Measurements from ENCODE around the gene IGFALS. TPM values are rescaled to one million over a fixed set of nuclear protein-coding genes. Genes with fewer than 3 reads are reported as not detected.

The IGFALS gene
- total and polyA plus RNA-seq, 2 experiments from 2014 or later = 0.16 TPM; not detected in 1

GRCh38 chr16:1790261-1790610, 3.3 kb downstream of the IGFALS start (continued):
- TF ChIP-seq ZNF462 (CRISPR knock-in tag; IDR thresholded peaks at IDR 0.05) = no peak
- TF ChIP-seq ZNF331 (CRISPR knock-in tag; IDR thresholded peaks at IDR 0.05; ENCODE audit: low read depth) = no peak
- TF ChIP-seq NANOG (IDR thresholded peaks at IDR 0.05; ENCODE audit: borderline replicate concordance) = no peak

- no peaks in the 10 kb centered on the region for H3K4me1 Mint-ChIP-seq
- H3K4me3 ChIP-seq = no peak overlapping the region
- peaks cover 19% of the 10 kb centered on the region for H3K79me2 ChIP-seq (replicated peaks; ENCODE audit: insufficient read depth)
- no peak overlapping the region for H3K27ac Mint-ChIP-seq
- H3K4me2 ChIP-seq = no peak overlapping the region
- peaks cover 5% of the 10 kb centered on the region; the same call in 1 of the 3 replicates for H3K36me3 Mint-ChIP-seq (ENCODE audit: low read depth)
- peaks cover 2% of the 10 kb centered on the region; the same call in 1 of the 3 replicates for H3K9me3 Mint-ChIP-seq
- H3K4me1 ChIP-seq (ENCODE audit: insufficient read depth) = no peaks in the 10 kb centered on the region
- no peak overlapping the region for H2AFZ ChIP-seq
- no peak overlapping the region for H3K4me3 Mint-ChIP-seq
- H3K36me3 ChIP-seq (ENCODE audit: insufficient read depth) = no peaks in the 10 kb centered on the region
- H3K27me3 ChIP-seq (ENCODE audit: insufficient read depth) = no peaks in the 10 kb centered on the region
- H3K27ac ChIP-seq (ENCODE audit: low read depth) = no peak overlapping the region
- H3F3A ChIP-seq (replicated peaks; ENCODE audit: low read depth) = no peaks in the 10 kb centered on the region
- no peaks in the 10 kb centered on the region for H3K9me2 ChIP-seq (ENCODE audit: insufficient read depth)
- ATAC-seq (no peak), DNase-seq (ENCODE audit: low spot score) (no peak)
- H3K27me3 Mint-ChIP-seq (ENCODE audit: insufficient read depth, low read depth, poor library complexity) = peaks cover 6% of the 10 kb centered on the region
- H4K20me1 ChIP-seq (replicated peaks; ENCODE audit: insufficient read depth) = peaks cover 9% of the 10 kb centered on the region
- TF ChIP-seq EZH2phosphoT487 (IDR thresholded peaks at IDR 0.05; ENCODE audit: unreplicated experiment) (no peak), ZNF114 (CRISPR knock-in tag; IDR thresholded peaks at IDR 0.05) (no peak), CREB1 (CRISPR knock-in tag; IDR thresholded peaks at IDR 0.05; ENCODE audit: low read depth) (no peak), STAT1 (IDR thresholded peaks at IDR 0.05; ENCODE audit: unreplicated experiment) (no peak), NANOG (IDR thresholded peaks at IDR 0.05; ENCODE audit: borderline replicate concordance) (no peak), ZNF331 (CRISPR knock-in tag; IDR thresholded peaks at IDR 0.05; ENCODE audit: low read depth) (no peak), EZH2 (IDR thresholded peaks at IDR 0.05; ENCODE audit: low read depth, unreplicated experiment) (no peak), ZNF462 (CRISPR knock-in tag; IDR thresholded peaks at IDR 0.05) (no peak)
Measured at GRCh38 chr16:1789643-1790045, 3.9 kb downstream of the IGFALS start.

Measured in GM23338 (cell line).